H1 (cell line): Measurements from ENCODE around the gene ANK2. TPM values are rescaled to one million over a fixed set of nuclear protein-coding genes. Genes with fewer than 3 reads are reported as not detected.

Experiments used
- EP300 ChIP-seq, 2 experiments: IDR thresholded peaks; 1 replicate in 1 of 2; 2 replicates in 1 of 2; pipeline ENCODE4 v1.6.1; 2011 to 2012; ENCODE audit warnings: low read depth in 2 of 2, low read length in 2 of 2, mild to moderate bottlenecking in 2 of 2, borderline replicate concordance in 1 of 2, inconsistent platforms in 1 of 2, moderate library complexity in 1 of 2
- TAF1 ChIP-seq: IDR thresholded peaks from 2 replicates; pipeline ENCODE4 v1.6.1; 2011; ENCODE audit warnings: mild to moderate bottlenecking, low read depth, low read length
- polyA plus RNA-seq, 7 experiments: library from polyadenylated mRNA; depleted of rRNA in 3 of 7; stranded (reverse) in 5 of 7; unstranded in 2 of 7; fragments of >200 nt in 5 of 7; fragments of 200-250 nt in 2 of 7; gene quantifications; 1 replicate in 5 of 7; 2 replicates in 1 of 7; 4 replicates in 1 of 7; pipeline versions ENCODE4 v1.2.1 to v1.2.3, GENCODE V29; 2011 to 2013; ENCODE audit warnings: missing spikeins in 2 of 7, mixed read lengths in 2 of 7
- total RNA-seq: library from RNA; stranded (reverse); fragmentation: NEBNext Ultra II Directional; extraction: Animal tissue kit (Norgen Biotek cat#: 25700); gene quantifications from 2 replicates; pipeline ENCODE4 v1.2.1, GENCODE V29; 2021

ANK2 gene
- total and polyA plus RNA-seq, 2 of the 8 experiments (the other 6 are each of a cell fraction or from before 2014, with no cell fraction given) = 14.2 to 35.1 TPM

DNA sequence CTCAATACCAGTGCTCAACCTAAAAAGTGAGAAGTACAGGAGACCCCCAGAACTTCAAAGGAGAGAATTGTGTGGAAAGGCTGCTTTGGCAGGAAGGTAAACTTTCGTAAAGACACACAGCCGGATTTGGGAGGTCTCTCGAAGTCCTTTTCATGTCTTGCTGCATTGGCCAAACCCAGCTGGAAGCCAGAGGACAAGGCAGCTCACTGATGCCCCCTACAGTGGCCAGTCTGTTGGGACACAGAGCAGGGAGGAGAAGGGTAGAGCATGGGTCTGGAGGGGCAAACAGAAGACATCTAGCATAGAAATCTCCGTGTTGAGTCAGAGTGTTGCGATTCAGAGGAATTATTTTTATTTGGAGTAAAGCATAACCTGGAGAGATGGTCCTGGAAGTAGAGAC, 198.9 kb downstream of the ANK2 start (continued):
- no peak for TF ChIP-seq EP300 (IDR thresholded peaks at IDR 0.05; ENCODE audit: borderline replicate concordance in 1 of 2, low read depth in 2 of 2, low read length in 2 of 2)
- TF ChIP-seq TAF1 = no peak
- TF ChIP-seq, all 59 proteins: peak for 4
